H9 (cell line): ENCODE data around the gene PIAS2. TPM values are rescaled to one million over a fixed set of nuclear protein-coding genes. Genes with fewer than 3 reads are reported as not detected.

Source experiments
- DNase-seq: peaks from one replicate; pipeline ENCODE4 v3.0.0-alpha.2; 2017
- H2AFZ ChIP-seq: one replicate; pipeline ENCODE4 v1.6.1; 2013; ENCODE audit warnings: mild to moderate bottlenecking, low read length, control low read depth, moderate library complexity
- H2AK5ac ChIP-seq: 2 replicates; pipeline ENCODE4 v1.6.1; 2013; ENCODE audit warnings: low read length, control low read depth, mixed read lengths; ENCODE audit not compliant: insufficient read length
- H2BK120ac ChIP-seq: one replicate; pipeline ENCODE4 v1.6.1; 2013; ENCODE audit warnings: low read depth, mild to moderate bottlenecking, low read length, control low read depth, inconsistent platforms; ENCODE audit not compliant: poor library complexity, severe bottlenecking
- H2BK12ac ChIP-seq: 2 replicates; pipeline ENCODE4 v1.6.1; 2013; ENCODE audit warnings: low read length, control low read depth, mixed read lengths, low read depth; ENCODE audit not compliant: insufficient read length
- H2BK15ac ChIP-seq: 2 replicates; pipeline ENCODE4 v1.6.1; 2013; ENCODE audit warnings: low read depth, low read length, control low read depth
- H2BK20ac ChIP-seq: one replicate; pipeline ENCODE4 v1.6.1; 2013; ENCODE audit warnings: low read depth, mild to moderate bottlenecking, low read length, control low read depth, inconsistent platforms; ENCODE audit not compliant: poor library complexity, severe bottlenecking
- H2BK5ac ChIP-seq: 2 replicates; pipeline ENCODE4 v1.6.1; 2013; ENCODE audit warnings: low read length, control low read depth, mixed read lengths; ENCODE audit not compliant: insufficient read length
- H3K14ac ChIP-seq: 2 replicates; pipeline ENCODE4 v1.6.1; 2013; ENCODE audit warnings: low read length, control low read depth; ENCODE audit not compliant: insufficient read depth
- H3K18ac ChIP-seq: 2 replicates; pipeline ENCODE4 v1.6.1; 2013; ENCODE audit warnings: low read depth, mild to moderate bottlenecking, mixed read lengths, low read length, control low read depth; ENCODE audit not compliant: insufficient read length
- H3K23ac ChIP-seq: 2 replicates; pipeline ENCODE4 v1.6.1; 2013; ENCODE audit warnings: low read length, control low read depth, mixed read lengths, low read depth; ENCODE audit not compliant: insufficient read length
- H3K23me2 ChIP-seq: 2 replicates; pipeline ENCODE4 v1.6.1; 2013; ENCODE audit warnings: low read depth, mild to moderate bottlenecking, mixed read lengths, low read length, control low read depth; ENCODE audit not compliant: insufficient read length, poor library complexity, severe bottlenecking
- H3K27ac ChIP-seq: 2 replicates; pipeline ENCODE4 v1.5.1; 2013; ENCODE audit warnings: low read length, control low read depth, mixed read lengths, low read depth; ENCODE audit not compliant: insufficient read length
- H3K27me3 ChIP-seq: 2 replicates; pipeline ENCODE4 v1.6.1; 2013; ENCODE audit warnings: low read length, control low read depth, inconsistent platforms; ENCODE audit not compliant: insufficient read depth
- H3K4ac ChIP-seq: 2 replicates; pipeline ENCODE4 v1.6.1; 2013; ENCODE audit warnings: low read depth, mild to moderate bottlenecking, control low read depth, inconsistent platforms, low read length, moderate library complexity
- H3K4me1 ChIP-seq: 2 replicates; pipeline ENCODE4 v1.6.1; 2013; ENCODE audit warnings: low read length, control low read depth, inconsistent platforms; ENCODE audit not compliant: insufficient read depth
- H3K4me2 ChIP-seq: 2 replicates; pipeline ENCODE4 v1.6.1; 2013; ENCODE audit warnings: low read length, control low read depth, mixed read lengths; ENCODE audit not compliant: insufficient read length, insufficient read depth
- H3K56ac ChIP-seq: 2 replicates; pipeline ENCODE4 v1.6.1; 2013; ENCODE audit warnings: low read depth, mild to moderate bottlenecking, mixed read lengths, low read length, control low read depth; ENCODE audit not compliant: insufficient read length
- H3K79me1 ChIP-seq: 2 replicates; pipeline ENCODE4 v1.6.1; 2013; ENCODE audit warnings: low read depth, mild to moderate bottlenecking, moderate library complexity, low read length, control low read depth, inconsistent platforms; ENCODE audit not compliant: insufficient read depth, poor library complexity, severe bottlenecking
- H3K79me2 ChIP-seq: 2 replicates; pipeline ENCODE4 v1.6.1; 2013; ENCODE audit warnings: low read length, control low read depth, inconsistent platforms; ENCODE audit not compliant: insufficient read depth
- H3K9ac ChIP-seq: 2 replicates; pipeline ENCODE4 v1.6.1; 2013; ENCODE audit warnings: low read length, control low read depth, mixed read lengths; ENCODE audit not compliant: insufficient read length; ENCODE audit errors: extremely low read depth
- H3K9me3 ChIP-seq: one replicate; pipeline ENCODE4 v1.6.1; 2013; ENCODE audit warnings: low read depth, low read length, inconsistent platforms; ENCODE audit not compliant: control insufficient read depth
- H3T11ph ChIP-seq: one replicate; pipeline ENCODE4 v1.6.1; 2013; ENCODE audit warnings: mild to moderate bottlenecking, low read length, control low read depth, inconsistent platforms
- H4K20me1 ChIP-seq: one replicate; pipeline ENCODE4 v1.6.1; 2013; ENCODE audit not compliant: control insufficient read depth, insufficient read length, insufficient read depth
- H4K5ac ChIP-seq: 2 replicates; pipeline ENCODE4 v1.6.1; 2013; ENCODE audit warnings: low read depth, mild to moderate bottlenecking, mixed read lengths, low read length, control low read depth; ENCODE audit not compliant: insufficient read length
- H4K8ac ChIP-seq: replicated peaks from 2 replicates; pipeline ENCODE4 v1.6.1; 2013; ENCODE audit warnings: low read length, control low read depth, mixed read lengths, low read depth; ENCODE audit not compliant: insufficient read length
- H4K91ac ChIP-seq: 2 replicates; pipeline ENCODE4 v1.6.1; 2013; ENCODE audit warnings: low read depth, mild to moderate bottlenecking, moderate library complexity, mixed read lengths, low read length, control low read depth; ENCODE audit not compliant: insufficient read length
- H3K27ac Mint-ChIP-seq, 3 experiments: 2 replicates in 2 of 3; 3 replicates in 1 of 3; pipeline ENCODE4 v1.8.0; 2020 to 2021; ENCODE audit warnings: mixed read lengths in 3 of 3, mild to moderate bottlenecking in 1 of 3, moderate library complexity in 1 of 3
- H3K27me3 Mint-ChIP-seq: 2 replicates; pipeline ENCODE4 v1.8.0; 2021; ENCODE audit warnings: low read depth, mild to moderate bottlenecking, moderate library complexity, mixed read lengths
- H3K36me3 Mint-ChIP-seq, 3 experiments: 2 replicates in 2 of 3; 3 replicates in 1 of 3; pipeline ENCODE4 v1.8.0; 2020 to 2021; ENCODE audit warnings: low read depth in 3 of 3, mixed read lengths in 3 of 3; ENCODE audit not compliant: insufficient read depth in 1 of 3
- H3K4me1 Mint-ChIP-seq, 2 experiments: 2 replicates each; pipeline ENCODE4 v1.8.0; 2020; ENCODE audit warnings: mixed read lengths in 2 of 2
- H3K4me3 Mint-ChIP-seq, 2 experiments: 2 replicates in 1 of 2; 3 replicates in 1 of 2; pipeline ENCODE4 v1.8.0; 2020 to 2021; ENCODE audit warnings: mild to moderate bottlenecking in 2 of 2, mixed read lengths in 2 of 2, moderate library complexity in 1 of 2
- H3K9me3 Mint-ChIP-seq, 2 experiments: 2 replicates in 1 of 2; 3 replicates in 1 of 2; pipeline ENCODE4 v1.8.0; 2020; ENCODE audit warnings: mild to moderate bottlenecking in 2 of 2, mixed read lengths in 2 of 2, moderate library complexity in 1 of 2
- CTCF ChIP-seq: fragments of 200-600 bp; sonication (generic); conservative IDR thresholded peaks from 3 replicates; pipeline ENCODE4 v1.8.0; 2021; ENCODE audit warnings: antibody characterized with exemption, mild to moderate bottlenecking
- WGBS: extraction: QIAGEN DNeasy Blood & Tissue Kit; methylation state at CpG from one replicate; pipeline ENCODE4 v1.1.7; 2013; ENCODE audit warnings: missing lambda C conversion rate, low lambda C conversion rate, mixed read lengths; ENCODE audit not compliant: insufficient read length; ENCODE audit errors: extremely low coverage; 5-methylcytosine and 5-hydroxymethylcytosine counted together
- total RNA-seq: library from RNA; stranded (reverse); gene quantifications from 2 replicates; pipeline ENCODE4 v1.2.1, GENCODE V29; 2021

PIAS2 gene
- total RNA-seq, 1 experiment from 2014 or later = 58.4 TPM

- Histone ChIP-seq H3K23ac (no peak overlapping the region), H2BK5ac (no peak overlapping the region), H3K14ac (no peak overlapping the region), H4K91ac (no peak overlapping the region), H2BK15ac (no peak overlapping the region), H3K27ac (no peak overlapping the region), H3K79me1 (peaks cover 23% of the 10 kb centered on the region), H3K56ac (no peak overlapping the region), H2BK12ac (no peak overlapping the region), H3T11ph (no peak overlapping the region), H3K18ac (no peak overlapping the region), H3K79me2 (peaks cover 18% of the 10 kb centered on the region; the same call in 1 of the 2 replicates), H2BK20ac (no peak overlapping the region), H3K4me2 (no peak overlapping the region), H4K20me1 (no peaks in the 10 kb centered on the region), H3K4ac (no peak overlapping the region), H2AK5ac (no peak overlapping the region), H3K9ac (no peak overlapping the region), H3K27me3 (no peaks in the 10 kb centered on the region), H2AFZ (no peak overlapping the region), H3K23me2 (no peaks in the 10 kb centered on the region), H4K5ac (no peak overlapping the region), H4K8ac (no peak overlapping the region), H2BK120ac (no peak overlapping the region), H3K4me1 (no peaks in the 10 kb centered on the region; the same call in 1 of the 2 replicates), H3K9me3 (peaks cover 17% of the 10 kb centered on the region)
- DNase-seq = no peak
- WGBS = no CpG with 5 or more reads among the region's 2 CpGs
- Mint-ChIP-seq H3K4me3 (no peak overlapping the region), H3K4me1 (peaks cover 24 to 25% of the 10 kb centered on the region in 2 experiments), H3K27ac (no peak overlapping the region), H3K9me3 (peaks cover 15 to 17% of the 10 kb centered on the region in 2 experiments), H3K27me3 (no peaks in the 10 kb centered on the region), H3K36me3 (peaks cover 27 to 39% (median 34%) of the 10 kb centered on the region in 3 experiments)
- TF ChIP-seq CTCF = no peak
Observed at GRCh38 chr18:46894124-46894523, 23.2 kb downstream of the PIAS2 start.
